Measurements from ENCODE around the gene TOP3A.
"Not testable (repeated sequence)": the region's sequence is repeated elsewhere in the genome, so short reads cannot be mapped to it uniquely, and the experiment has no call there.

The TOP3A gene

GRCh38 chr17:18323507-18324139 is 8.8 kb upstream of the TOP3A start:
- DNase-seq (ENCODE audit: low spot score) = no peak

GRCh38 chr17:18323007-18323406 is 8.2 kb upstream of the TOP3A start:
- no peak for DNase-seq (ENCODE audit: low spot score)

- DNase-seq (ENCODE audit: low spot score) = no peak
Observed at GRCh38 chr17:18322522-18322921, 7.7 kb upstream of the TOP3A start.

- DNase-seq (ENCODE audit: low spot score) = no peak
Observed at GRCh38 chr17:18321309-18321708, 6.5 kb upstream of the TOP3A start.

- no peak for DNase-seq (ENCODE audit: low spot score)
Observed at GRCh38 chr17:18320301-18320700, 5.5 kb upstream of the TOP3A start.

- peak; percentile 58 for DNase-seq (ENCODE audit: low spot score)
Observed at GRCh38 chr17:18319604-18320256, 4.9 kb upstream of the TOP3A start.

GRCh38 chr17:18318771-18319450 is 4.1 kb upstream of the TOP3A start:
- DNase-seq (ENCODE audit: low spot score) = no peak

- DNase-seq (ENCODE audit: low spot score) = no peak
Observed at GRCh38 chr17:18318117-18318516, 3.3 kb upstream of the TOP3A start.

GRCh38 chr17:18315961-18316360 is 1.2 kb upstream of the TOP3A start:
- DNase-seq (ENCODE audit: low spot score) = no peak

- DNase-seq (ENCODE audit: low spot score) = no peak
Observed at GRCh38 chr17:18315562-18315922, 748 bp upstream of the TOP3A start.

GRCh38 chr17:18314059-18314730 is 599 bp downstream of the TOP3A start:
- DNase-seq (ENCODE audit: low spot score) = no peak

GRCh38 chr17:18309202-18309601 is 5.6 kb downstream of the TOP3A start:
- DNase-seq (ENCODE audit: low spot score) = no peak

- DNase-seq (ENCODE audit: low spot score) = not testable (repeated sequence)
Observed at GRCh38 chr17:18303206-18303605, 11.6 kb downstream of the TOP3A start.

- no peak for DNase-seq (ENCODE audit: low spot score)
Observed at GRCh38 chr17:18300725-18301480, 13.9 kb downstream of the TOP3A start.

GRCh38 chr17:18298061-18298460 is 16.7 kb downstream of the TOP3A start:
- DNase-seq (ENCODE audit: low spot score) = not testable (repeated sequence)

GRCh38 chr17:18291718-18292540 is 22.9 kb downstream of the TOP3A start:
- DNase-seq (ENCODE audit: low spot score) = no peak

GRCh38 chr17:18285296-18285695 is 29.5 kb downstream of the TOP3A start:
- no peak for DNase-seq (ENCODE audit: low spot score)

GRCh38 chr17:18281788-18282187 is 33.0 kb downstream of the TOP3A start:
- DNase-seq (ENCODE audit: low spot score) = no peak

- no peak for DNase-seq (ENCODE audit: low spot score)
Observed at GRCh38 chr17:18280766-18281371, 33.9 kb downstream of the TOP3A start.

GRCh38 chr17:18280249-18280648 is 34.5 kb downstream of the TOP3A start:
- no peak for DNase-seq (ENCODE audit: low spot score)

- DNase-seq (ENCODE audit: low spot score) = no peak
Observed at GRCh38 chr17:18278867-18279266, 35.9 kb downstream of the TOP3A start.
